ENCODE data around the gene COL27A1.

COL27A1 gene

DNA sequence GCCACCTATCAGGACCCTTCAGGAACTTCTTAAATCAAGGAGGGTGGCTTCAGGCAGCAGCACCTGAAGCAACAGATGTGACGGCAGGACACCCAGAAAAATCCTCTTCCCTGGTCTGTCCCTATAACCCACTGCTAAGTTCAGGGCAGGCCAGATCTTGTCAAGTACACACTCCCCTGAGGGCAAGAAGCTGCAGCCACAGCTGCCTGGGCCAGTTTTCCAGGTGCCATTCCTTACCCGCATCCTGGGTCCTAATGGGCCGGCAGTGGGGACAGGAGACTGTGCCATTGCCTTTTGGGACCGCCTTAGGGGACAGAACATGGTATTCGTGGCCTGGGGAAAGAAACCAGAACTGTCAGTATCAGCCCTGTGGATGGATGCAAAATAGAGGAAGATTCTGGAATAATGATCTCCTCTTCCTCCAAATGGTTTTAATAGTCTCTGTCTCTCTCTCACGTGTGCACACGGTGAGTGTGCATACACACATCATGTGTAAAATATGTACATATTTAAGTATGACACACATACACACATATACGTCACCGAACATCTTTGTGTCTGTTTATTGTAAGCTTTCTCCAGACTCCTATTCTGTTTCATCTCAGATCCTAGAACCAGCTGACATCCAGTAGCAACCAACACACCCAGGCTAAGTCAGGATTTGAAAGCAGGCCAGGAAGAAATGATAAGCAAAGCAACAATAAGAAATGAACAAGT lies 188.3 kb downstream of the COL27A1 start:
- peaks cover 12% of the 10 kb centered on the region; the same call in 1 of the 2 replicates for H3K36me3 ChIP-seq (ENCODE audit: insufficient read depth)

DNA sequence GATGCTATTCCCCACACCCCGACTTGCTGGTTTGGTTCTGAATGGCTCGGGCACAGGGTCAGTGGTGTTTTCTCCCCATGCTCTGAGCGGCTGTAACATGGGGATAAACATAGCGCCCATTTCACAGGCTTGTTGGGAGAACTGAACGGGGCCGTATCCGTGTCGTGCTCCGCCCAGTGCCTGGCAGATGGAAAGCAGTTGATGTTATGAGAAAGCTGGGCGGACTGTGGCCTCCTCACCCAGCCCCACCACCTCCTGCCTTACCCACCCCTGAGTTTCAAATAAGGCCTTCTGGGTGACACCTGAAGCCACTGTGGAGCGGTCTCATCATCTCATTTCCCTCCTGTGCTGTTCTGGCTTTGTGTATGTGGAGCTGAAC lies 188.8 kb downstream of the COL27A1 start:
- H3K4me1 ChIP-seq (ENCODE audit: low read depth, poor library complexity, severe bottlenecking): peaks cover 11% of the 10 kb centered on the region
- peaks cover 12% of the 10 kb centered on the region; the same call in 1 of the 2 replicates for H3K36me3 ChIP-seq (ENCODE audit: insufficient read depth)
- H3K4me3 ChIP-seq (IDR thresholded peaks at IDR 0.05; ENCODE audit: insufficient read depth, low read depth, low read length): no peak overlapping the region
- H3K27ac ChIP-seq: no peak overlapping the region
- no peaks in the 10 kb centered on the region for H4K20me1 ChIP-seq (ENCODE audit: insufficient read depth)
- H3K27me3 ChIP-seq (ENCODE audit: insufficient read depth, low read depth): no peaks in the 10 kb centered on the region
- TF ChIP-seq, protein P1, sequence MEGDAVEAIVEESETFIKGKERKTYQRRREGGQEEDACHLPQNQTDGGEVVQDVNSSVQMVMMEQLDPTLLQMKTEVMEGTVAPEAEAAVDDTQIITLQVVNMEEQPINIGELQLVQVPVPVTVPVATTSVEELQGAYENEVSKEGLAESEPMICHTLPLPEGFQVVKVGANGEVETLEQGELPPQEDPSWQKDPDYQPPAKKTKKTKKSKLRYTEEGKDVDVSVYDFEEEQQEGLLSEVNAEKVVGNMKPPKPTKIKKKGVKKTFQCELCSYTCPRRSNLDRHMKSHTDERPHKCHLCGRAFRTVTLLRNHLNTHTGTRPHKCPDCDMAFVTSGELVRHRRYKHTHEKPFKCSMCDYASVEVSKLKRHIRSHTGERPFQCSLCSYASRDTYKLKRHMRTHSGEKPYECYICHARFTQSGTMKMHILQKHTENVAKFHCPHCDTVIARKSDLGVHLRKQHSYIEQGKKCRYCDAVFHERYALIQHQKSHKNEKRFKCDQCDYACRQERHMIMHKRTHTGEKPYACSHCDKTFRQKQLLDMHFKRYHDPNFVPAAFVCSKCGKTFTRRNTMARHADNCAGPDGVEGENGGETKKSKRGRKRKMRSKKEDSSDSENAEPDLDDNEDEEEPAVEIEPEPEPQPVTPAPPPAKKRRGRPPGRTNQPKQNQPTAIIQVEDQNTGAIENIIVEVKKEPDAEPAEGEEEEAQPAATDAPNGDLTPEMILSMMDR (conservative IDR thresholded peaks at IDR 0.05; ENCODE audit: low read depth, low read length): no peak
- no peaks in the 10 kb centered on the region for H3K79me2 ChIP-seq (ENCODE audit: insufficient read depth, low read depth)
- no peak overlapping the region for H3K9ac ChIP-seq
- no peak overlapping the region for H2AFZ ChIP-seq (ENCODE audit: low read depth)
- no peak overlapping the region for H3K4me2 ChIP-seq

More for the DNA sequence above, 188.3 kb downstream of the COL27A1 start:
- H3K79me2 ChIP-seq (ENCODE audit: insufficient read depth, low read depth): no peaks in the 10 kb centered on the region
- H3K4me1 ChIP-seq (ENCODE audit: low read depth, poor library complexity, severe bottlenecking): peaks cover 6% of the 10 kb centered on the region
- H2AFZ ChIP-seq (ENCODE audit: low read depth): no peak overlapping the region
- no peaks in the 10 kb centered on the region for H3K27me3 ChIP-seq (ENCODE audit: insufficient read depth, low read depth)
- no peak overlapping the region for H3K4me2 ChIP-seq
- H3K9ac ChIP-seq: no peak overlapping the region
- H4K20me1 ChIP-seq (ENCODE audit: insufficient read depth): no peaks in the 10 kb centered on the region
- no peak overlapping the region for H3K27ac ChIP-seq
- TF ChIP-seq, protein P1 (conservative IDR thresholded peaks at IDR 0.05; ENCODE audit: low read depth, low read length): no peak
- H3K4me3 ChIP-seq (IDR thresholded peaks at IDR 0.05; ENCODE audit: insufficient read depth, low read depth, low read length): no peak overlapping the region

DNA sequence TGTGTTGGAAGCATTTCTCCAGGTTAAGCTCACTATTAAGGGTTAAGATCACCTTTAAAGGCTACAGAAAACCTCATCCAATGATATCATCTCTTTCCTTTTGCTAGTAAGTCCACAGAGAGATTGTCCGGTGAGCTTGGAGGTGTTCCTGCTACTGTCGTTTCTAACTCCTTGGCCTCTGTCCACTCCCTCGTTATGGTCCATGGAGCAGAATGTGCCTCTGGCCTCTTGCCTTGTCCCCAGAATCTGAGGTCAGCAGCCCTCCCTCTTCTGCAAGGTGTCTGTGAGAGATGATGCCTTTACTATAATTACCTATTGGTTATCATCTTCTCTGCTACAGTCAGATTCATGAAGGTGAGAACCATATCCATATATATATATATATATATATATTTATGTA lies 189.4 kb downstream of the COL27A1 start:
- Histone ChIP-seq H2AFZ (ENCODE audit: low read depth) (no peak overlapping the region), H3K27ac (no peak overlapping the region), H3K27me3 (ENCODE audit: insufficient read depth, low read depth) (no peaks in the 10 kb centered on the region), H3K4me3 (IDR thresholded peaks at IDR 0.05; ENCODE audit: insufficient read depth, low read depth, low read length) (no peak overlapping the region), H3K4me1 (ENCODE audit: low read depth, poor library complexity, severe bottlenecking) (peaks cover 16% of the 10 kb centered on the region), H3K79me2 (ENCODE audit: insufficient read depth, low read depth) (no peaks in the 10 kb centered on the region), H3K9ac (no peak overlapping the region), H4K20me1 (ENCODE audit: insufficient read depth) (no peaks in the 10 kb centered on the region), H3K36me3 (ENCODE audit: insufficient read depth) (peaks cover 13% of the 10 kb centered on the region; the same call in 1 of the 2 replicates), H3K4me2 (no peak overlapping the region)
- TF ChIP-seq, protein P1 (conservative IDR thresholded peaks at IDR 0.05; ENCODE audit: low read depth, low read length): no peak

DNA sequence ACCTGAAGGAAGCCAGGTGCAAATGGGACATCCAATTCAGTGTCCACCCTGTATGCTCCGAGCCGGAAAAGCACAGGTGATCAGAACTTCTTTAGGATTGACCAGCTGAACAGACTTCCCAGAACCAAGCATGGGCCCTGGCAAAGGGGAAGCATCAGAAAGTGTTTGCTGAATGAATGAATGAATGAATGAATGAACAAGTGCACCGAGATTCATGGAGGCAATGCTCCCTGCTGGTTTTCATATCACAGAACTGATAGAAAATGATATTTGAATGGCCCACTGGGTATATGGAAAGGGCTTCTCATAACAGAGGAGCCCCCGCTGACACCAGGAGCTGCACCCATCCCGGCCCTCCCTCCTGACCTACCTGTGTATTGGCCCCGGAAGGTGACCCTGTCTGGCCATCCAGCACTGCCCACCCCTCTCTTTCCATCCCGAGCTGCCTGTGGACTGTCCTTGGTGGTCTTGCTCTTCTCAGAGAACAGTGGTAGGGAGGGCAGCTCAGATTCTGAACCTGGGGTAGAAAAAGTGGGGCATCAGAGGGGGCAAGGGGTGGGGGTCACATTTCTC lies 190.2 kb downstream of the COL27A1 start:
- H3K4me2 ChIP-seq: no peak overlapping the region
- no peaks in the 10 kb centered on the region for H3K79me2 ChIP-seq (ENCODE audit: insufficient read depth, low read depth)
- no peaks in the 10 kb centered on the region for H3K27me3 ChIP-seq (ENCODE audit: insufficient read depth, low read depth)
- H3K36me3 ChIP-seq (ENCODE audit: insufficient read depth): peaks cover 20% of the 10 kb centered on the region; the same call in 1 of the 2 replicates
- no peak overlapping the region for H2AFZ ChIP-seq (ENCODE audit: low read depth)
- TF ChIP-seq, protein P1 (conservative IDR thresholded peaks at IDR 0.05; ENCODE audit: low read depth, low read length): no peak
- H3K27ac ChIP-seq: no peak overlapping the region
- H3K4me1 ChIP-seq (ENCODE audit: low read depth, poor library complexity, severe bottlenecking): peaks cover 25% of the 10 kb centered on the region
- H3K9ac ChIP-seq: no peak overlapping the region
- H4K20me1 ChIP-seq (ENCODE audit: insufficient read depth): no peaks in the 10 kb centered on the region
- no peak overlapping the region for H3K4me3 ChIP-seq (IDR thresholded peaks at IDR 0.05; ENCODE audit: insufficient read depth, low read depth, low read length)

All from KMS-11 (cell line).